NCI-H1694 (cell line): ENCODE measurements around the gene NEO1.
"Not testable (repeated sequence)": the region's sequence is repeated elsewhere in the genome, so short reads cannot be mapped to it uniquely, and the experiment has no call there.

ENCODE experiments used
- DNase-seq: peaks from one replicate; lab custom pipeline; 2025; lab: John Stamatoyannopoulos, UW

NEO1 gene

GRCh38 chr15:73264881-73265280, 212.6 kb downstream of the NEO1 start:
- no peak for DNase-seq

DNA sequence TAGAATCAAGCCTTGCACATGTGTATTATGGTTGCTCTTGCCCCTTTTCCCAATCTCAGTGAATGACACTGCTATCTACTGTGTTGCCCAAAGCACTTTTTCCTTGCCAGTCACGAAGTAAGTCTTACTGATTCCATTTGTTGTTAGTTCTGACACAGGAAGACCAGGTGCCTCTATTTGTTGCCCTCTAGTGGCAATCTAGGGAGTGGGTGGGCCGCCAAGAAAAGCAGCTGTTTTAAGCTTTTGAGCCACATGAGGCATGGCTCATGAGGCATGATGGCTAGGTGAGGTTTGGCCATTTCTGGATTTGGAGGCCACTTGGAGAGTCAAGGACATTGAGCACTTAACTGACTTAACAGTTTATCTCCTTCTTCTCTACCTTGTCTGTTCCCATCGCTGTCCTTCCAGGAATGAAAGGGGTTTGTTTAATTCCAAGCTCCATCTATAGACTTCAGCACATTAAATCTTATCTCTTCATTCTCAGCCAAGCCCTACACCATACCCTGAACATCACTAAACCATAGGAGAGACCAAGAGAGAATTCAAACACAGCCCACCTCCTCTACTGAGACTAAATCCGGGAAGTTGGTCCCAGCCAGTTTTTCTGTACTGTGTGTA, 213.4 kb downstream of the NEO1 start:
- DNase-seq = peak; percentile 13

DNA sequence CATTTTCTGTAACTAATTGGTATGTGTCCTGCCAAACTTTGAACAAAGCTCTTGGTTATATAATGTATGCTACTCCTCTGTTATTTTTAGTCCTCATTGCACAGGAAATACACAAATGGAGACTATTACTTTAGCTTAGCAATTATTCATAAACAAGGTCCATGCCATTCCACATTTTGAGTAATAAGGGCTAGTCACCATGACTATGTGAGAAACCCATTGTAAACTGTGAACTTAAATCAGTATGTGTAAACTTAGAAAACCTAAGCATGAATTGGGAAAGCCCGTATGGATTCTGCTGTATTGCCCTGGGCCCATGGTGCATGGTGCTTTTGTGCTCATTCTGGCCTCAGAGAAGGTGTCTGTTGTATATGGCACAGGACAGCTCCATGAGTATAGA, 216.2 kb downstream of the NEO1 start:
- no peak for DNase-seq

DNA sequence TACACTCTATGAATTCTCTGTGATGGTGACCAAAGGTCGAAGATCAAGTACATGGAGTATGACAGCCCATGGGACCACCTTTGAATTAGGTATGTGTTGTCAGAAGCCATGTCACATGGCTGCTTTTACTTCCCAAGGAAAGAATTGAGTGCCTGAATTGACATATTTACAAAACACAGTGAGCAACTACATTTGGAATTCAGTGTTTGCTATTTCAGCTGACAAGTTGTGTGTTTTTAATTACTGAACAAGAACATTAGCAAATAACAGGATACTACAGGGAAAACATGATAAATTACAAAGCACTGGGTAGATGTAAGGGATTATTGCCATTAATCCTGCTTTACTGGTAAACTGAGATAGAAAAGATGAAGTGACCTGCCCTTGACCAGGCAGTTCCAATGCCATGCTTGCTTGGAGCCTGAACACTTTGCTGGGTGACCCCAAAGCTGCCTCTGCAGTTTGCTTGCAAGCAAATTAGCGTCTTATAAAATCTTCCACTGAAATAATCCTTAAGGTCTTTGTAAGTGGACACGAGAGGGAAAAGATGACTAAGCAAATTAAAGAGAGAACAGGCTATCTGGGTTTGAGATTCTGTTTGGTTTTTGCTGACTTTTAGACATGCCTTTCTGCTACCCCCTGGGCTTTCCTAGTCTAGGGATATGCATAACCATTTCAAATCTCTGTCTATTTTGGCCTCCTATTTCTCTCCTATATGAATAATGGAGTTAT, 218.3 kb downstream of the NEO1 start:
- DNase-seq = no peak

GRCh38 chr15:73273181-73274002, 221.1 kb downstream of the NEO1 start:
- DNase-seq = peak; percentile 32

DNA sequence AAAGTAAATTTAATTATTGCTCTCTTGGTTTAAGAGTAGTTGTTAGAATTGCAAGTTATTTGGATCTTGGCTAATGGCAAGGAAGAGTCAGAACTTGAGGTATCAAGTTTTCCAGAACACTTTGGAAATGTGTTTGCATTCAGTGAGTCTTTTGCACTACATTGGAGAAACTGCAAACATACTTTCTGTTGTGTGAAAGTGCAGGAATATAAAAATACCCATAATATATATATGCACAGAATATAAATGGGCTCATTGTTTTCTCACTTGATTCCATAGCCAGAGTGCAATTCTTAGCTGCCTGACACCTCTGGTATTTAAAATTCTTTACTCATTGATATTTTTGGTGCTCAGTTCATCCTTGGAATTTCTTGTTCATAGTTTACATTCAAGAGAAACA, 223.6 kb downstream of the NEO1 start:
- no peak for DNase-seq

DNA sequence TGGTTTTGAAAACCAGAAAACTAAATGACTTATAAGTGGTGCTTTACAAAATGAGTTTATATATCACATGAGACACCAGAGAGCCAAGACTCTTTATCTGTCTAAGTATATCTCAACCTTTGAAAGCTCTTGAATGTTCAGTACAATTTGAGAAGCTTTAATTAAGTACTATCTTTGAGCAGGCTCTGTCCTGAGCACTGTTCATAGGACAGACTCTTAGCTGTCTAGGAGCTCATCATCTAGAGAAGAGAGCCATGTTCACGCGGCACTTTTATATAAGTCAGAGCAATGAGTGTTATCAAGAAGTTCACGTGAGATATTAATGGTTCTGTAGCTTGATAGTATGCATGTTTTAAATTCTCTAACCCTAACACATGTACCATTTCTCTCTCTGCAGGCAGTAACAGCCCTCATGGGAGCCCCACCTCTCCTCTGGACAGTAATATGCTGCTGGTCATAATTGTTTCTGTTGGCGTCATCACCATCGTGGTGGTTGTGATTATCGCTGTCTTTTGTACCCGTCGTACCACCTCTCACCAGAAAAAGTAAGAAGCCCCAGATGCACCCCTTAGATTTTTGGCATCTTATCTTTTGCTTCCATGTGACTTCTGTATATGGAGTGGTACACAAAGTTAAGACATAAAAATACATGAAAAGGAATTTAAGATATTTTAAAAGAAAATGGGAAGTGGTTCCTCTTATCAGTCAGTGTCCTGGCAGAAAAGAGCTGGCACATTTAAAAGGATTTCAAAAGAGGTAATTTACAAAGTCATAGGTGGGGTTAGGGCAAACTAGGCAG, 230.5 kb downstream of the NEO1 start:
- DNase-seq = no peak

- no peak for DNase-seq
These were observed 231.2 kb downstream of the NEO1 start for GRCh38 chr15:73283366-73283962.

DNA sequence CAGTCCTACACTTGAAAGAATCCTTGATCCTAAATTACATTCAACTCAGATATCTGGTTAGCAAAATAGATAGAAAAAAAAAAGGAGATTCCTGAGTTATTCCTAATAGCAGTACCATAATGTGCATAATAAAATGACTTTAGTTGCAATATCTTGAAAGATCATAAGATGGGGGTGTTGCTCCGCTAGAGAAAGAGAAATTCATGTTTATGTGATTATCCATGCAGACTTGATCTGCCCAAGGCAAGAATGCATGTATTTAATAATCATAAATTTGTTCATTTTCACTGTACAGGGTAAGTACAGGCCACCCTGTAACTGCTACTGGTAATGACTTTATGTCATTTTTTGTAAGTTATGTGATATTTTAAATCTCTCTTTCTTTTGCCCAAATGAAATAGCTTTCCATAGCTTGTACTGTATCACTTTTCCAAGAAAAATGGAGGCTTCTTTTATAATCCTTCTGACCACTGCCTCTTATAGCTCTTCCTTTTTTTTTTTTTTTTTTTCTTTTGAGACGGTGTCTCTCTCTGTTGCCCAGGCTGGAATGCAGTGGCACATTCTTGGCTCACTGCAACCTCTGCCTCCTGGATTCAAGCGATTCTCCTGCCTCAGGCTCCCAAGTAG, 231.9 kb downstream of the NEO1 start:
- DNase-seq = peak; percentile 2

- DNase-seq = no peak
These were observed 234.0 kb downstream of the NEO1 start for GRCh38 chr15:73286311-73286710.

DNA sequence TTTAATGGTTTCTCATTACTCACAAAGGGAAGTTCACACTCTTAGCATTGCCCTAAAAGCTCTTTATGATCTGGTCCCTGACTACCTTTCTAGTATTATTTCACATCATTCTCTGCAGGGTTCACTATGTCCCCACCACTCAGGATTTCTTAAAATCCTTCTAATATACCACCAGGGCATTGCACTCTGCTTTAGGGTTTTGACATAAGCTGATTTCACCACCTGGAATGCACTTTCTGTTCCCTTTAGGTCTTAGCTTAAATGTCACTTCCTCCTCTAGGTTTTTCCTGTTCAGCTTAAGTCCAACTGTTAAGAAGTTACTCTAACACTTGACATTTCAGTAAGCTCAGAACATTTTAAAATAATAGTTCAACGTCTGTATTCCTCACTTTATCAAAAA, 234.8 kb downstream of the NEO1 start:
- DNase-seq = no peak

- DNase-seq = no peak
These were observed 239.2 kb downstream of the NEO1 start for GRCh38 chr15:73291441-73291840.

DNA sequence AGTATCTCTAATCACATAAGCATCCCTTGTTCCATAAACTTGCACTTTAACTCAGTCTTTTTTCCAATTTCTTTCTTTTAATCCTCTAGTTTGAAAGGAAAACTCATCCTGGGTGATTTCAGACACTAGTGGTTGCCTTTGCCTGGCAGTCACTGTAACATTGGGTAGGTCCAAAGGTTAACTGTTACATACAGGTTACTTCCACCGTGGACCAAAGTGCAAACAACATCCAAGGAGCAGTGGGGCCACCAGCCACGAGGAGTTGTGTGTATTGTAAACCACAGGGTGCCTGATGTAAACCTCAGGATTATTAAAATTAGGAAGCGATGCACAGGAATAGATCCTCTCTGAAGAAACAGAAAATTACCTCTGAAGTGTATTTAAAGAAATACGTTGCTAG, 241.5 kb downstream of the NEO1 start:
- no peak for DNase-seq

- DNase-seq = no peak
These were observed 243.5 kb downstream of the NEO1 start for GRCh38 chr15:73295630-73296286.

DNA sequence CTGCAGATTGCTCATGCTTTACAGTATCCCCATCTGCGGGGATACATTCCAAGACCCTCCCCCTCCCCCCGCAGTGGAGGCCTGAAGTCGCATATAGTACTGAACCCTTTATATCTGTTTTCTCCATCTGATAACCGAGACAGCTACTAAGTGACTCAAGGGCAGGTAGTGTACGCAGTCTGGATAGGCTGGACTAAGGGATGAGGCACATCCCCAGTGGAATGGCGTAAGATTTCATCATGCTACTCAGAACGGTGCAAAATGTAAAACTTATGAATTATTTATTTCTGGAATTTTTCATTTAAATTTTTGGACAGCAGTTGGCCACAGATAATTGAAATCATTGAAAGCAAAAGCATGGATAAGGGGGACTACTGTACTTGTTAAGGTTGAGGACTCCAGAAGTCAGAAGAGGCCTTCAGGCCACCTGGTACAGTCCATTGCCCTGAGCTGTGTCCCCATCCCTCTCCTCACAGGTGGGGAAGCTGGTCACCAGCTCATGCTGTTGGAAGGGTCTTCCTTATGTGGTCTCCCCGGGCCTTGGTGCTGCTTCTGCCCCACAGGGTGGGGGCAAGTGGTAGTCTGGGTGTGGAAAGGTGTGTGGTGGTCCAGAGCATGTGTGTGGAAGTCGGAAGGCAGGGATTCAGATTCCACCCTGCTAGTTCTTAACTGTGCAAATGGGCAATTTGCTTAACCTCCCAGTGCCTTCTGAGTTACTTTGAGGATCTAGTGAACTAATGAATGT, 244.5 kb downstream of the NEO1 start:
- DNase-seq = no peak

DNA sequence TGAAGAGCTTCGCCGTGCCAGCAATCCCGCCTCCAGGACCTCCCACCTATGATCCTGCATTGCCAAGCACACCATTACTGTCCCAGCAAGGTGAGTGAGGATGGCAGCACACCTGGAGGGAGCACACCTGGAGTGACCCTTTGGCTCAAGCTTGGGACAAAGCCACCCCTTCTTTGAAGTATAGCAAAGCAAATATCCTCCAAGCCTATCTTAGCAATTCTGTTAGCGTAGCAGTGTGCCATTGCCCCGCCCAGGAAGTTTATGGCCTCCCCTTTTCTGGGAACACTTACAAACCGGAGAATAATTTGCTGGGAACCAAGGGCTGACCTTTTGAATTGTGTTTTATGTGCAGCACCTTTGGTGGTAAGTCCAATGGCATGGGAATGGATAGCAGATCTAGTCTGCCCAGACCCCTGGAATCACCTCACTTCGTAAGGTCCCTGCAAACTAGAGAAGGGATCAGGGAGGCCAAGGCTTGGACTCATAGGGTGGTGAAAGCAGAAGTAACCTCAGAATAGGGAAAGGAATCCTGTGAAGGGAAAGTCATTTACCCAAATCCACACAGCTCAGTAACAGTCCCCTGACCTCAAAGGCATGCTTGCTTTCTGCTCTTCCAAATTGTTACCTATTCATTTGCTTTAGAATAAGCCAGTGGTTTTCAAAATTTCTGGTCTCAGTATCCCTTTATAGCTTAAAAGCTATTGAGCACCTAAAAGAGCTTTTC, 246.4 kb downstream of the NEO1 start:
- no peak for DNase-seq

- not testable (repeated sequence) for DNase-seq
These were observed 248.0 kb downstream of the NEO1 start for GRCh38 chr15:73300286-73300685.

- no peak for DNase-seq
These were observed 251.4 kb downstream of the NEO1 start for GRCh38 chr15:73303636-73304035.
